H1 (cell line): ENCODE results near the gene RASA1. TPM values are rescaled to one million over a fixed set of nuclear protein-coding genes. Genes with fewer than 3 reads are reported as not detected.

Experiments
- CTCF ChIA-PET: fragments of 300-600 bp; sonication (Branson Sonifier 250); formaldehyde crosslinking; loops from one replicate; lab custom pipeline; 2021; ENCODE audit not compliant: partially characterized antibody; lab: Charles Lee
- POLR2A ChIA-PET: fragments of 300-600 bp; sonication (Branson Sonifier 250); formaldehyde crosslinking; loops from one replicate; lab custom pipeline; 2021; ENCODE audit warnings: inconsistent platforms; ENCODE audit not compliant: partially characterized antibody; lab: Charles Lee
- DNase-seq, 2 experiments: peaks; one replicate each; pipeline versions ENCODE4 v3.0.0 to v3.0.0-alpha.2; 2010 to 2022; ENCODE audit warnings: low spot score in 2 of 2, low read depth in 1 of 2, mixed read lengths in 1 of 2
- FAIRE-seq: peaks from 2 replicates; lab custom pipeline; 2011; peaks lifted over from hg19 to GRCh38; lab: Jason Lieb, UNC
- H2AFZ ChIP-seq: 2 replicates; pipeline ENCODE4 v1.8.1; 2012; ENCODE audit warnings: low read length, inconsistent platforms
- H2AK5ac ChIP-seq: 2 replicates; pipeline ENCODE4 v1.6.1; 2013; ENCODE audit warnings: low read depth, low read length
- H2BK120ac ChIP-seq: replicated peaks from 2 replicates; pipeline ENCODE3; 2013; ENCODE audit warnings: low read depth, low read length, inconsistent platforms
- H2BK12ac ChIP-seq: 2 replicates; pipeline ENCODE4 v1.6.1; 2013; ENCODE audit warnings: low read depth, low read length
- H2BK15ac ChIP-seq: 2 replicates; pipeline ENCODE4 v1.6.1; 2013; ENCODE audit warnings: low read length
- H2BK20ac ChIP-seq: 2 replicates; pipeline ENCODE4 v1.6.1; 2013; ENCODE audit warnings: low read length
- H2BK5ac ChIP-seq: 2 replicates; pipeline ENCODE4 v1.6.1; 2013; ENCODE audit warnings: low read depth, low read length
- H3K14ac ChIP-seq: 2 replicates; pipeline ENCODE4 v1.6.1; 2013; ENCODE audit warnings: inconsistent platforms; ENCODE audit not compliant: insufficient read length
- H3K18ac ChIP-seq: 2 replicates; pipeline ENCODE4 v1.6.1; 2013; ENCODE audit warnings: low read length; ENCODE audit errors: extremely low read depth
- H3K23ac ChIP-seq: 2 replicates; pipeline ENCODE4 v1.6.1; 2013; ENCODE audit warnings: inconsistent platforms; ENCODE audit not compliant: insufficient read length
- H3K23me2 ChIP-seq: 2 replicates; pipeline ENCODE4 v1.6.1; 2013; ENCODE audit warnings: low read depth, low read length
- H3K27ac ChIP-seq: 2 replicates; pipeline ENCODE4 v1.6.1; 2011; ENCODE audit warnings: low read depth, low read length, inconsistent platforms
- H3K27me3 ChIP-seq, 4 experiments: replicated peaks in 1 of 4; 1 replicate in 1 of 4; 2 replicates in 3 of 4; pipeline versions ENCODE4 v1.6.1 to v1.8.1; 2011 to 2013; ENCODE audit warnings: low read length in 3 of 4, mild to moderate bottlenecking in 3 of 4, inconsistent platforms in 2 of 4, mixed read lengths in 2 of 4, moderate library complexity in 1 of 4; ENCODE audit not compliant: control insufficient read depth in 3 of 4, insufficient read depth in 3 of 4; ENCODE audit errors: extremely low read depth in 1 of 4
- H3K36me3 ChIP-seq, 4 experiments: 2 replicates each; pipeline versions ENCODE4 v1.6.1 to v1.8.1; 2011 to 2013; ENCODE audit warnings: mild to moderate bottlenecking in 4 of 4, low read length in 3 of 4, moderate library complexity in 2 of 4, control low read depth in 1 of 4, inconsistent platforms in 1 of 4; ENCODE audit not compliant: insufficient read depth in 4 of 4, control insufficient read depth in 2 of 4
- H3K4ac ChIP-seq: replicated peaks from 2 replicates; pipeline ENCODE3; 2013; ENCODE audit warnings: low read length, low read depth, mixed read lengths, inconsistent platforms; ENCODE audit not compliant: insufficient read length
- H3K4me1 ChIP-seq, 4 experiments: replicated peaks in 1 of 4; 1 replicate in 1 of 4; 2 replicates in 3 of 4; pipeline versions ENCODE4 v1.6.1 to v1.8.1; 2011 to 2013; ENCODE audit warnings: low read length in 3 of 4, inconsistent platforms in 2 of 4, mixed read lengths in 1 of 4; ENCODE audit not compliant: insufficient read depth in 4 of 4, control insufficient read depth in 3 of 4
- H3K4me2 ChIP-seq, 2 experiments: 2 replicates each; pipeline versions ENCODE4 v1.6.1 to v1.8.1; 2011 to 2013; ENCODE audit warnings: low read depth in 2 of 2, low read length in 2 of 2, control low read depth in 1 of 2, inconsistent platforms in 1 of 2, mild to moderate bottlenecking in 1 of 2; ENCODE audit not compliant: insufficient read depth in 1 of 2
- H3K4me3 ChIP-seq, 4 experiments: fragments of 200-600, 300-600 bp in 1 of 4; sonication (generic), shearing (Covaris generic), sonication (Bioruptor Twin) in 1 of 4; 2 replicates each; pipeline versions ENCODE4 v1.5.1 to v1.8.1; 2011 to 2016; ENCODE audit warnings: low read length in 4 of 4, low read depth in 3 of 4, control low read depth in 2 of 4, inconsistent platforms in 2 of 4, mild to moderate bottlenecking in 2 of 4, mixed read lengths in 1 of 4, moderate library complexity in 1 of 4; ENCODE audit not compliant: insufficient read depth in 2 of 4; ENCODE audit errors: extremely low read depth in 1 of 4
- H3K56ac ChIP-seq: replicated peaks from 2 replicates; pipeline ENCODE3; 2013; ENCODE audit warnings: low read depth, mild to moderate bottlenecking, mixed read lengths, low read length, inconsistent platforms; ENCODE audit not compliant: insufficient read length
- H3K79me1 ChIP-seq: 2 replicates; pipeline ENCODE4 v1.6.1; 2013; ENCODE audit warnings: low read depth, low read length, control low read depth
- H3K79me2 ChIP-seq, 2 experiments: 2 replicates each; pipeline versions ENCODE4 v1.6.1 to v1.8.1; 2012 to 2013; ENCODE audit warnings: low read length in 2 of 2, mild to moderate bottlenecking in 2 of 2, inconsistent platforms in 1 of 2; ENCODE audit not compliant: insufficient read depth in 2 of 2, control insufficient read depth in 1 of 2
- H3K9ac ChIP-seq, 4 experiments: replicated peaks in 1 of 4; 1 replicate in 1 of 4; 2 replicates in 3 of 4; pipeline versions ENCODE4 v1.6.1 to v1.8.1; 2011 to 2013; ENCODE audit warnings: low read depth in 3 of 4, low read length in 3 of 4, control low read depth in 2 of 4, mild to moderate bottlenecking in 2 of 4, moderate library complexity in 2 of 4, inconsistent platforms in 1 of 4; ENCODE audit errors: extremely low read depth in 1 of 4
- H3K9me3 ChIP-seq, 2 experiments: 2 replicates each; pipeline versions ENCODE4 v1.6.1 to v1.8.1; 2012 to 2013; ENCODE audit warnings: mild to moderate bottlenecking in 2 of 2, moderate library complexity in 2 of 2, control low read depth in 1 of 2, inconsistent platforms in 1 of 2, low read depth in 1 of 2, low read length in 1 of 2, mixed read lengths in 1 of 2; ENCODE audit not compliant: insufficient read depth in 2 of 2
- H4K20me1 ChIP-seq, 2 experiments: replicated peaks in 1 of 2; 2 replicates each; pipeline versions ENCODE3 to v1.8.1; 2011 to 2013; ENCODE audit warnings: inconsistent platforms in 2 of 2, low read length in 2 of 2, mild to moderate bottlenecking in 1 of 2; ENCODE audit not compliant: insufficient read depth in 2 of 2, control insufficient read depth in 1 of 2
- H4K5ac ChIP-seq: 2 replicates; pipeline ENCODE4 v1.6.1; 2013; ENCODE audit warnings: low read length, low read depth, mixed read lengths, inconsistent platforms; ENCODE audit not compliant: insufficient read length
- H4K8ac ChIP-seq: 2 replicates; pipeline ENCODE4 v1.8.0; 2013; ENCODE audit warnings: mild to moderate bottlenecking, moderate library complexity, low read length, inconsistent platforms; ENCODE audit not compliant: insufficient read depth; ENCODE audit errors: extremely low read depth
- H4K91ac ChIP-seq: replicated peaks from 2 replicates; pipeline ENCODE3; 2013; ENCODE audit warnings: low read length, mixed read lengths, inconsistent platforms; ENCODE audit not compliant: insufficient read length
- ASH2L ChIP-seq: fragments of 200-600, 300-600 bp; sonication (generic); IDR thresholded peaks from one replicate; pipeline ENCODE4 v1.7.1; 2017; ENCODE audit warnings: low read length
- FOSL1 ChIP-seq: IDR thresholded peaks from 2 replicates; pipeline ENCODE4 v1.6.1; 2011; ENCODE audit warnings: mild to moderate bottlenecking, low read depth, low read length, moderate library complexity; ENCODE audit not compliant: insufficient read depth
- HDAC6 ChIP-seq: IDR thresholded peaks from one replicate; pipeline ENCODE4 v1.7.1; 2012; ENCODE audit warnings: low read depth, mild to moderate bottlenecking, inconsistent platforms, low read length, moderate library complexity
- SRF ChIP-seq: IDR thresholded peaks from 2 replicates; pipeline ENCODE4 v1.6.1; 2011; ENCODE audit warnings: mild to moderate bottlenecking, low read depth, low read length, moderate library complexity
- TBP ChIP-seq: IDR thresholded peaks from 2 replicates; pipeline ENCODE4 v1.6.1; 2011; ENCODE audit warnings: low read depth, low read length, improper control_type of control experiment
- TEAD4 ChIP-seq: IDR thresholded peaks from 2 replicates; pipeline ENCODE4 v1.6.1; 2012; ENCODE audit warnings: low read depth, low read length, inconsistent platforms, mixed read lengths
- WGBS, 2 experiments: shearing (Covaris generic) in 1 of 2; methylation state at CpG; one replicate each; pipeline versions ENCODE4 v1.1.6 to v1.1.7; 2013 to 2015; ENCODE audit warnings: low lambda C conversion rate in 2 of 2, mixed read lengths in 2 of 2, inconsistent platforms in 1 of 2, low coverage in 1 of 2, missing lambda C conversion rate in 1 of 2; ENCODE audit not compliant: insufficient replicate concordance in 2 of 2, insufficient coverage in 1 of 2, insufficient read length in 1 of 2; ENCODE audit errors: extremely low coverage in 1 of 2, missing lambda C conversion rate in 1 of 2; 5-methylcytosine and 5-hydroxymethylcytosine counted together
- polyA plus RNA-seq, 7 experiments: library from polyadenylated mRNA; depleted of rRNA in 3 of 7; stranded (reverse) in 5 of 7; unstranded in 2 of 7; fragments of >200 nt in 5 of 7; fragments of 200-250 nt in 2 of 7; gene quantifications; 1 replicate in 5 of 7; 2 replicates in 1 of 7; 4 replicates in 1 of 7; pipeline versions ENCODE4 v1.2.1 to v1.2.3, GENCODE V29; 2011 to 2013; ENCODE audit warnings: missing spikeins in 2 of 7, mixed read lengths in 2 of 7
- total RNA-seq: library from RNA; stranded (reverse); fragmentation: NEBNext Ultra II Directional; extraction: Animal tissue kit (Norgen Biotek cat#: 25700); gene quantifications from 2 replicates; pipeline ENCODE4 v1.2.1, GENCODE V29; 2021

RASA1 gene
- total and polyA plus RNA-seq, 2 of the 8 experiments (the other 6 are each of a cell fraction or from before 2014, with no cell fraction given), result 15.9 to 33.8 TPM

DNA sequence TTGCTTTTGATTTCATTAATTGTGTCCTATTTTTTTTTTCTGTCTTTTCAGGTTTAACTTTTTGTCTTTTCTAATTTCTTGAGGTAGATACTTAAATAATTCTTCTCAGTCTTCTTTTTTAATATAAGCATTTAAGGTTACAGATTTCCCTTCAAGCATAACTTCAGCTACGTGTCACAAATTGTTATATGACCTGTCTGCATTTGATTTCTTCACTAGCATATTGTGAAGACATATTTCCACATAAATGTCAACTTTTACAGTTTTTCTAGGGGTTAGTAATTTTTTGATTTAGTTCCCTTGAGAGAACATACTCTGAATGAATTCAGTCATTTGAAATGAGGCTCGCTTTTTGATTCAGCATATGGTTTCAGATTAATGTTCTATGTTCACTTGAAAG is 35.6 kb downstream of the RASA1 start:
- no peak overlapping the region for H3K4ac ChIP-seq
- no peak overlapping the region for H3K9ac ChIP-seq
- peaks cover 0 to 3% (median 0%) of the 10 kb centered on the region in 4 experiments; a peak in 2 of 7 replicates for H3K4me1 ChIP-seq
- no peak overlapping the region for H2BK5ac ChIP-seq
- H2BK120ac ChIP-seq, result no peak overlapping the region
- no peak overlapping the region for H2AFZ ChIP-seq
- no peak overlapping the region for H2BK12ac ChIP-seq
- no peak overlapping the region for H2AK5ac ChIP-seq
- no peak overlapping the region for H3K14ac ChIP-seq
- TF ChIP-seq TEAD4, result no peak
- no peak for TF ChIP-seq FOSL1
- TF ChIP-seq ASH2L, result no peak
- no peak for TF ChIP-seq TBP
- TF ChIP-seq SRF, result no peak
- no peak for TF ChIP-seq HDAC6
- no peak overlapping the region for H2BK15ac ChIP-seq
- H3K4me3 ChIP-seq, result no peak overlapping the region
- DNase-seq (no peak), FAIRE-seq (no peak)
- ChIA-PET POLR2A (no interaction called here), CTCF (no interaction called here)
- no peak overlapping the region for H2BK20ac ChIP-seq
- H4K5ac ChIP-seq, result no peak overlapping the region
- WGBS, 2 experiments, result 91% methylated on average over 2 of the region's 2 CpGs; no CpG with 5 or more reads in 1 of the 2 experiments
- no peak overlapping the region for H4K8ac ChIP-seq
- H3K79me2 ChIP-seq, result peaks cover 0 to 55% of the 10 kb centered on the region in 2 experiments; a peak in 2 of 4 replicates
- H3K9me3 ChIP-seq, result no peaks in the 10 kb centered on the region
- peaks cover 0 to 2% of the 10 kb centered on the region in 2 experiments for H4K20me1 ChIP-seq
- H4K91ac ChIP-seq, result no peak overlapping the region
- H3K36me3 ChIP-seq, result peaks cover 0 to 11% (median 6%) of the 10 kb centered on the region in 4 experiments; a peak in 3 of 8 replicates
- H3K23ac ChIP-seq, result no peak overlapping the region
- H3K18ac ChIP-seq, result no peak overlapping the region
- no peaks in the 10 kb centered on the region for H3K23me2 ChIP-seq
- H3K56ac ChIP-seq, result no peak overlapping the region
- no peaks in the 10 kb centered on the region for H3K27me3 ChIP-seq
- H3K27ac ChIP-seq, result no peak overlapping the region
- H3K4me2 ChIP-seq, result no peak overlapping the region
- H3K79me1 ChIP-seq, result peaks cover 10% of the 10 kb centered on the region
